Sigmoid colon (tissue), 4 donors: ENCODE measurements around the gene XDH.

ENCODE experiments used
- CTCF ChIP-seq, 4 experiments: fragments of 450-650 bp in 3 of 4; fragments of 200-600 bp in 1 of 4; IDR thresholded peaks; one replicate each; pipeline ENCODE4 v1.5.1; 2016 to 2019; ENCODE audit warnings: antibody characterized with exemption in 4 of 4, mild to moderate bottlenecking in 3 of 4, moderate library complexity in 2 of 4
- EP300 ChIP-seq, 4 donors: sonication (generic); formaldehyde crosslinking; IDR thresholded peaks; one replicate each; pipeline ENCODE4 v1.6.1; 2017; ENCODE audit warnings: antibody characterized with exemption in 4 of 4
- POLR2A ChIP-seq, 2 donors: fragments of 450-650 bp; IDR thresholded peaks; one replicate each; pipeline ENCODE4 v1.6.1; 2016; ENCODE audit warnings: antibody characterized with exemption in 2 of 2, mild to moderate bottlenecking in 2 of 2, moderate library complexity in 2 of 2
- POLR2AphosphoS5 ChIP-seq, 4 donors: sonication (generic); formaldehyde crosslinking; IDR thresholded peaks; one replicate each; pipeline ENCODE4 v1.6.1; 2017; ENCODE audit warnings: antibody characterized with exemption in 4 of 4

GRCh38 chr2:31426096-31426495, 11.6 kb upstream of the XDH start:
- TF ChIP-seq EP300 (IDR thresholded peaks at IDR 0.05) (no peak), CTCF (IDR thresholded peaks at IDR 0.05) (no peak), POLR2A (IDR thresholded peaks at IDR 0.05) (no peak), POLR2AphosphoS5 (IDR thresholded peaks at IDR 0.05) (no peak)
